NB4 (cell line): ENCODE data around the gene MGAT1.
A peak's percentile ranks its signal among the peaks of the same experiment; 100 is the strongest.

Source experiments
- DNase-seq: peaks from one replicate; pipeline ENCODE4 v3.0.0; 2010; ENCODE audit warnings: low read depth
- H3K4me3 ChIP-seq: one replicate; pipeline ENCODE4 v1.5.1; 2011; ENCODE audit warnings: mild to moderate bottlenecking, low read depth, low read length, moderate library complexity
- MYC ChIP-seq: IDR thresholded peaks from 2 replicates; pipeline ENCODE4 v1.6.1; 2011; ENCODE audit warnings: low read depth, low read length
- POLR2A ChIP-seq: IDR thresholded peaks from 2 replicates; pipeline ENCODE4 v1.6.1; 2011; ENCODE audit warnings: mild to moderate bottlenecking; ENCODE audit not compliant: insufficient read length; ENCODE audit errors: extremely low read depth
- TF ChIP-seq, protein P1 (sequence below): IDR thresholded peaks from one replicate; pipeline ENCODE4 v1.5.1; 2012; ENCODE audit warnings: low read depth, low read length
- TF ChIP-seq, protein P2 (sequence below): IDR thresholded peaks from 2 replicates; pipeline ENCODE4 v1.6.1; 2011; ENCODE audit warnings: low read depth, low read length

Gene MGAT1

DNA sequence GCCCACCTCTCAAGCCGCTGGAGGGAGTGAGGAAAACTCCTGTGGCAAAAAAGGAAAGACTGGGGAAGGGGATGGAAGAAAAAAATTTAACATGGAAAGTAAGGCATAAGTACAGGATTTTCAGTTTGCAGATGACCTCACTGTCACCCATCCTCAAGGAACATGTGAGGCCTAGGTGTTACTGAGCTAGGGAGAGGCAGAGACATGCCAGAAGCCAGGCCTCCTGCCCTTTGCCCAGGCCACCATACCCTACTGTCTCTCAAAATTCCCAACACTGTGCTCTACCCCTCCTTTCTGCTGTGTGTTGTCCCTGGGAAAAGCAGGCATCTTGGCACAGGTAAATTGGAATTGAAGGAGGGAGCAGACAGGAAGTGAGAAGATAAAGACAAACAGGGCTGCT is 4.4 kb upstream of the MGAT1 start:
- no peak for DNase-seq
- peak overlapping the region; percentile 84 for H3K4me3 ChIP-seq
- TF ChIP-seq, protein P1, sequence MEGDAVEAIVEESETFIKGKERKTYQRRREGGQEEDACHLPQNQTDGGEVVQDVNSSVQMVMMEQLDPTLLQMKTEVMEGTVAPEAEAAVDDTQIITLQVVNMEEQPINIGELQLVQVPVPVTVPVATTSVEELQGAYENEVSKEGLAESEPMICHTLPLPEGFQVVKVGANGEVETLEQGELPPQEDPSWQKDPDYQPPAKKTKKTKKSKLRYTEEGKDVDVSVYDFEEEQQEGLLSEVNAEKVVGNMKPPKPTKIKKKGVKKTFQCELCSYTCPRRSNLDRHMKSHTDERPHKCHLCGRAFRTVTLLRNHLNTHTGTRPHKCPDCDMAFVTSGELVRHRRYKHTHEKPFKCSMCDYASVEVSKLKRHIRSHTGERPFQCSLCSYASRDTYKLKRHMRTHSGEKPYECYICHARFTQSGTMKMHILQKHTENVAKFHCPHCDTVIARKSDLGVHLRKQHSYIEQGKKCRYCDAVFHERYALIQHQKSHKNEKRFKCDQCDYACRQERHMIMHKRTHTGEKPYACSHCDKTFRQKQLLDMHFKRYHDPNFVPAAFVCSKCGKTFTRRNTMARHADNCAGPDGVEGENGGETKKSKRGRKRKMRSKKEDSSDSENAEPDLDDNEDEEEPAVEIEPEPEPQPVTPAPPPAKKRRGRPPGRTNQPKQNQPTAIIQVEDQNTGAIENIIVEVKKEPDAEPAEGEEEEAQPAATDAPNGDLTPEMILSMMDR, result no peak
- TF ChIP-seq POLR2A (no peak), MYC (no peak)
- TF ChIP-seq, protein P2, sequence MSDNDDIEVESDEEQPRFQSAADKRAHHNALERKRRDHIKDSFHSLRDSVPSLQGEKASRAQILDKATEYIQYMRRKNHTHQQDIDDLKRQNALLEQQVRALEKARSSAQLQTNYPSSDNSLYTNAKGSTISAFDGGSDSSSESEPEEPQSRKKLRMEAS, result no peak

DNA sequence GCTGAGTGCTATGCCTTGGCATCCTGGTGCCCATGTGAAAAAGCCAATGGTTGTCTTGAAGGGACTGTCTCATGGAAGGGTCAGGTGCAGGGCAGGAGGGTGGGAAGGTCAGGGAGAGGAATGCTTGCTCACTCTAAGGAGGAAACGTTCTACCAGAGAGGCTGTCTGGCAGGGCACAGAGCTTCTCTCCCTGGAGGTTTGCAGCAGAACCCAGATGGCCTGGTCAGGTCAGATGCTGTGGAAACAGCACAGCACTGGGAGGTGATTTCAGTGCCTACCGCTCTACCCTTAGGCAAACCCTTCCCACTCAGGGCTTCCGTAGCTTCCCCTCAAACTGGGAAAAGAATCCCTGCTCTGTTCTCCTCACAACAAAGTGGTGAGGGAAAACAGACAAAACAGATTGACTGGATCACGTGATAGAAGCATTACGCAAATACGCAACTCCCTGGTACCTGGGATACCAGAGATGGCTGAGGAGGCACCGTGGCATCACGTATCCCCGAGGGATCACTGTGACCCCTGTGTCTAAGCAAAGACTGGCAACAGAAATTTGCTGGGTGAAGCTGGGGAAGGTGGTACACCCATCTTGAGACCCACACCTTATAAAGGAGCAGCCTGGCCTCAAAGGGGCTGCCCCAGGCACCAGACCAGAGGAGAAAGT is 3.9 kb upstream of the MGAT1 start:
- H3K4me3 ChIP-seq, result peak overlapping the region; percentile 9
- TF ChIP-seq, protein P1, result no peak
- TF ChIP-seq MYC (no peak), POLR2A (no peak)
- TF ChIP-seq, protein P2, result no peak
- peak; percentile 56 for DNase-seq

DNA sequence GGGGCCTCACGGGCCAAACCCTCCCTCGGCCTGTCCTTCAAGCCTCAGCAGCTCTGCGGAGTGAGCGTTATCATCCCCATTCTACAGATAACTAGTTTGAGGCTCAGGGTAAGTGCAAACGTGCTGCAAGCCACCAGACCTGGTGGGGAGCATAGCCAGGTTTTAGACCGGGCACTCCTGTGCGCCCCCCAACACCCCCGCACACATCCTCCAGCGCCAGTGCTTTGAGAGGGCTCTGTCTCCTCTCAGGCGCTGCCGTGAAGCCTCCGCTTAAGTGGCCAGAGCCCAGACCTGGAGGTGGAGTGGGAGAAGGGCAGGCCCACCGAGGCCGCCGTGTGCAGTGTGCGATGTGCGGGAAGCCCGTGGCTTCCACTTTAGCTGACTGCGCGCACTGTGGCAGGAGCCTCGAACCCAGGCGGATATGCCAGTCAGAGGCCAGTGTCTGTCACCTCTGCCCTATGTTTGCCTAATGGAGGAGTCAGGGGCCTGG is 1.6 kb upstream of the MGAT1 start:
- TF ChIP-seq, protein P1, result no peak
- TF ChIP-seq POLR2A (no peak), MYC (no peak)
- TF ChIP-seq, protein P2, result no peak
- peak overlapping the region; percentile 38 for H3K4me3 ChIP-seq
- DNase-seq, result no peak

DNA sequence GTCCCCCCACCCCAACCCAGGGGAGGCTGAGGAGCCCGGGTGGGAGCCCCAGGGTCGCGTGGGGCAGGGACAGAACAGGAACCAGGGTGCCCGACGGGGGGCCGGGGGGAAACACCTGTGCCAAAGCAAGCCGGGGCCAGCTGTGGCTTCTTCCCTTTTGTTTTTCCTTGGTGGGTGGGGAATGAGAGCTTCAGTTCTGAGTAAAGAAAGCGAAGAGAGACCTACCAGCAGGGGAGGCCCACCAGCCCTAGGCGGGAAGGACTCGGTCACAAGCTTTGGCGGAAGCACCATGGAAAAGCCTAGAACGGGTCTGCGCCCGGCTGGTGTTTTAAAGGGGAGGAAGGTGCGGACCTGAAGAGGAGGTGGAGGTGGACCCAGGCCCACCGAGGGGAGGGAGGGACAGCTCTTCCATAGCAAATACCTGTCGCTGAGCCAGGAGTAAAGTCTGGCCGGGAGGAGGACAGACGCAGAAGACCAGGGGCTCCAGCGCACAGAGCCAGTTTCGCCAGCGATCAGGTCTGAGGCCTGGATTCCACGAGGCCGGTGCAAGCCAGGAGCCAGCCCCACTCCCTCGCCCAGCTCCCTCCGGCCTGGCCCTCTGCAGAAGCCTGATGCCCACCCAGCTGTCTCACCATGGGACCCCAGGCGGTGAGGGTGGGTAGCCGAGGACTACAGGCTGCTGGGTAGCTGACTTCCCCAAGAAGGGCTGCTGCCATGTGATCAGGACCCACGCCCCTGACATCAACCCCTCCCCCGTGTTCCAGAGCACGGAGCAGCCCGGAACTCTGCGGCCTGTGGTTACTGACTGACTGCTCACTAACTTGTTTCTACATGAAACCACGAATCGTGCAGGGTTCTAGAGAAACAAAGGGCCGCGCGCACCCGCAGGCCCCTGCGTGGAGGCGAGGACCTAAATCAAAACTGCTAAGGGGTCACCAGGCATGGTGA is 849 bp upstream of the MGAT1 start:
- H3K4me3 ChIP-seq, result peak overlapping the region; percentile 64
- peak; percentile 96 for DNase-seq
- TF ChIP-seq, protein P1, result peak; percentile 21
- TF ChIP-seq, protein P2, result peak; percentile 95
- TF ChIP-seq MYC (peak; percentile 91), POLR2A (peak; percentile 52)

DNA sequence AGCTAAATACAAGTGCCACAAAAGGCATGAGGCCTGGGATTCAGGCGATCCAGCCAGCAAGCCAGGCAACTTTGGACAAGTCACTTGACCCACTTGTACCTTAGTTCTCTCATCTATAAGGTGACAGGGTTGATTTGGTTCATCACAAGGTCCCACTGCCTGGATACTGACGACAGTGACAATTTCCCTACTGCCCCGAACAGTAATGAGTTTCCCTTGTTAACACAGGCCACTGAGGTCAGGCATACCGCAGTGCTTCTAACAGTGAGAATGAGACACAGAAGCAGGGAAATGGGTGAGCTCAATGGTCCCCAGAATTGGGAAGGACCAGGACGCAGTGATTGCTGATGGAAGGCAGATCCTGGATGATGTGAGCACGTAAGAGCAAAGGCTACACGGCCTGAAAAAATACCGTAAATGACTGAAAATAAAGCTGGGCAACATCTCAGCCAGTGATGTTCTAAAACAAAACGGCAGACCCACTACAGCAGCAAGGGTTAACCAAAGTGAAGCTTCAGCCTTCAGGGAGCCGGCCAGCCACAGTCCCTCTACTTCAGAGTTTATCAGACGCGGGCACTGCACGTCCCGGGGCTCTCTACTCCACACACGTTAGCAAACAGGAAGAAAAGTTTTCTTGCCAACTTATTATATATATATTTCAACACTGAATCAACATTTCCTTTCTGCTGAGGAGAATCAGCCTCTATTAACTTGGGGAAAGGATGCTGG is 846 bp downstream of the MGAT1 start:
- TF ChIP-seq, protein P1, result no peak
- TF ChIP-seq MYC (no peak), POLR2A (no peak)
- TF ChIP-seq, protein P2, result no peak
- no peak for DNase-seq
- H3K4me3 ChIP-seq, result peak overlapping the region; percentile 79
